K562 (cell line): ENCODE measurements around the gene ARHGEF17. TPM values are rescaled to one million over a fixed set of nuclear protein-coding genes. Genes with fewer than 3 reads are reported as not detected.

Experiments used
- ATAC-seq: fragments of 200-7000 bp; cut with Tn5 transposase; 3 replicates; pipeline ENCODE4 v1.9.1; 2020; ENCODE audit warnings: moderate library complexity
- BruUV-seq: library from RNA; stranded (reverse); fragments of 400-500 nt; replicated peaks from 2 replicates; lab custom pipeline; 2021; lab: Mats Ljungman, UMichigan
- CTCF ChIA-PET: fragments of 300-600 bp; formaldehyde crosslinking; extraction: SDS; loops from one replicate; lab custom pipeline; 2021; ENCODE audit warnings: low intra/inter-chr PET ratio; lab: Yijun Ruan, JAX
- POLR2A ChIA-PET: fragments of 300-600, 350-650 bp; sonication (Branson Sonifier 250); formaldehyde crosslinking; extraction: SDS; loops from one replicate; lab custom pipeline; 2021; ENCODE audit warnings: antibody characterized with exemption, inconsistent platforms; lab: Yijun Ruan, JAX
- DNase-seq, 4 experiments: peaks; one replicate each; pipeline versions ENCODE4 v3.0.0 to v3.0.0-alpha.2; 2011 to 2018; ENCODE audit warnings: low spot score in 3 of 4, mixed read lengths in 3 of 4; ENCODE audit errors: extremely low read depth in 1 of 4
- FAIRE-seq: peaks from 2 replicates; lab custom pipeline; 2011; peaks lifted over from hg19 to GRCh38; lab: Jason Lieb, UNC
- H2AFZ ChIP-seq: 2 replicates; pipeline ENCODE4 v1.6.0; 2011; ENCODE audit warnings: low read depth, low read length, control low read depth, inconsistent platforms
- H3K27ac ChIP-seq: fragments of 200-600 bp; 3 replicates; pipeline ENCODE4 v1.8.0; 2011; ENCODE audit warnings: low read depth, mild to moderate bottlenecking, control low read depth, inconsistent platforms, low read length, moderate library complexity, mixed read lengths; ENCODE audit errors: extremely low read depth
- H3K27me3 ChIP-seq, 2 experiments: fragments of 300-600 bp in 1 of 2; 2 replicates in 1 of 2; 3 replicates in 1 of 2; pipeline versions ENCODE4 v1.6.0 to v1.8.0; 2011; ENCODE audit warnings: inconsistent platforms in 2 of 2, low read length in 2 of 2, mild to moderate bottlenecking in 1 of 2, mixed read lengths in 1 of 2, moderate library complexity in 1 of 2; ENCODE audit not compliant: control insufficient read depth in 2 of 2, insufficient read depth in 2 of 2
- H3K36me3 ChIP-seq: fragments of 300-600 bp; 3 replicates; pipeline ENCODE4 v1.8.0; 2011; ENCODE audit warnings: mild to moderate bottlenecking, low read length, inconsistent platforms; ENCODE audit not compliant: control insufficient read depth, insufficient read depth
- H3K4me1 ChIP-seq, 2 experiments: fragments of 200-600 bp in 1 of 2; replicated peaks in 1 of 2; 2 replicates in 1 of 2; 3 replicates in 1 of 2; pipeline versions ENCODE4 v1.5.1 to v1.8.0; 2011; ENCODE audit warnings: inconsistent platforms in 2 of 2, low read length in 2 of 2, mild to moderate bottlenecking in 1 of 2, mixed read lengths in 1 of 2, moderate library complexity in 1 of 2; ENCODE audit not compliant: control insufficient read depth in 2 of 2, insufficient read depth in 2 of 2
- H3K4me2 ChIP-seq: 2 replicates; pipeline ENCODE4 v1.6.1; 2011; ENCODE audit warnings: low read length, control low read depth, inconsistent platforms, mixed read lengths; ENCODE audit not compliant: insufficient read depth
- H3K4me3 ChIP-seq: fragments of 200-600 bp; sonication (generic), shearing (Covaris generic); 2 replicates; pipeline ENCODE4 v1.5.1; 2016; ENCODE audit warnings: control low read depth, inconsistent platforms
- H3K79me2 ChIP-seq: fragments of 200-600 bp; 3 replicates; pipeline ENCODE4 v1.8.0; 2011; ENCODE audit warnings: low read length, inconsistent platforms; ENCODE audit not compliant: control insufficient read depth, insufficient read depth
- H3K9ac ChIP-seq, 2 experiments: 2 replicates each; pipeline versions ENCODE4 v1.6.0 to v1.6.1; 2011; ENCODE audit warnings: low read depth in 2 of 2, low read length in 2 of 2, control low read depth in 1 of 2, inconsistent platforms in 1 of 2, mild to moderate bottlenecking in 1 of 2, mixed read lengths in 1 of 2; ENCODE audit not compliant: insufficient read depth in 1 of 2
- H3K9me1 ChIP-seq: one replicate; pipeline ENCODE4 v1.6.0; 2011; ENCODE audit warnings: inconsistent platforms, mild to moderate bottlenecking, low read length, moderate library complexity; ENCODE audit not compliant: control insufficient read depth, insufficient read depth
- H3K9me3 ChIP-seq: replicated peaks from 2 replicates; pipeline ENCODE4 v1.5.1; 2011; ENCODE audit warnings: low read depth, low read length, inconsistent platforms; ENCODE audit not compliant: control insufficient read depth, insufficient read depth
- H4K20me1 ChIP-seq: replicated peaks from 2 replicates; pipeline ENCODE4 v1.6.1; 2011; ENCODE audit warnings: low read length, inconsistent platforms, mixed read lengths; ENCODE audit not compliant: control insufficient read depth, insufficient read depth
- CAMTA2 ChIP-seq: fragments of 250-450 bp; sonication (Bioruptor Pico); conservative IDR thresholded peaks from 2 replicates; pipeline ENCODE4 v1.5.1; 2022
- CTCFL ChIP-seq: IDR thresholded peaks from 2 replicates; pipeline ENCODE4 v1.6.1; 2011; ENCODE audit warnings: borderline replicate concordance, low read depth, mild to moderate bottlenecking, moderate library complexity, low read length; ENCODE audit not compliant: insufficient read depth, poor library complexity, severe bottlenecking
- DNMT1 ChIP-seq: fragments of 450-650 bp; IDR thresholded peaks from 2 replicates; pipeline ENCODE4 v1.6.1; 2016; ENCODE audit warnings: antibody characterized with exemption, mild to moderate bottlenecking
- EZH2 ChIP-seq: IDR thresholded peaks from 2 replicates; pipeline ENCODE4 v1.6.1; 2012; ENCODE audit warnings: low read depth, mild to moderate bottlenecking, inconsistent platforms, low read length, borderline replicate concordance
- FOS ChIP-seq: IDR thresholded peaks from 3 replicates; pipeline ENCODE4 v1.6.1; 2011; ENCODE audit not compliant: insufficient read length; ENCODE audit errors: extremely low read depth
- GTF2A2 ChIP-seq: IDR thresholded peaks from 2 replicates; pipeline ENCODE4 v1.6.1; 2016; ENCODE audit warnings: mild to moderate bottlenecking, missing genetic modification characterization, missing compliant biosample characterization
- GTF2B ChIP-seq: IDR thresholded peaks from 2 replicates; pipeline ENCODE4 v1.6.1; 2011; ENCODE audit not compliant: insufficient read length; ENCODE audit errors: extremely low read depth
- L3MBTL2 ChIP-seq: fragments of 450-650 bp; IDR thresholded peaks from 2 replicates; pipeline ENCODE4 v1.6.1; 2016; ENCODE audit warnings: mild to moderate bottlenecking, moderate library complexity
- SNRNP70 ChIP-seq: fragments of 200-400 bp; formaldehyde crosslinking; optimal IDR thresholded peaks from 2 replicates; pipeline ENCODE3; 2017; ENCODE audit warnings: low read depth, low read length
- UBTF ChIP-seq, 2 experiments: IDR thresholded peaks; 2 replicates each; pipeline ENCODE4 v1.6.1; 2012; ENCODE audit warnings: improper control_type of control experiment in 2 of 2, low read depth in 2 of 2, low read length in 2 of 2, borderline replicate concordance in 1 of 2
- ZMIZ1 ChIP-seq, 2 experiments: fragments of 150-350 bp in 1 of 2; IDR thresholded peaks; 2 replicates each; pipeline ENCODE4 v1.6.1; 2012 to 2016; ENCODE audit warnings: low read depth in 2 of 2, low read length in 2 of 2, mild to moderate bottlenecking in 1 of 2, moderate library complexity in 1 of 2
- ZNF143 ChIP-seq: sonication (generic); formaldehyde crosslinking; IDR thresholded peaks from 2 replicates; pipeline ENCODE4 v1.9.0; 2022; ENCODE audit warnings: mild to moderate bottlenecking, missing genetic modification reagents
- ZNF778 ChIP-seq: fragments of 450-650 bp; formaldehyde crosslinking; IDR thresholded peaks from 2 replicates; pipeline ENCODE4 v1.4.0; 2020; ENCODE audit warnings: mild to moderate bottlenecking, moderate library complexity
- WGBS: fragments of 100-300 bp; shearing (Covaris generic); methylation state at CpG from one replicate; pipeline ENCODE4 v1.1.6; 2016; ENCODE audit warnings: low coverage, mixed read lengths; ENCODE audit not compliant: insufficient coverage; ENCODE audit errors: missing lambda C conversion rate; 5-methylcytosine and 5-hydroxymethylcytosine counted together
- in situ Hi-C: fragments of 300-500 bp; cut with MboI; formaldehyde crosslinking; loops from 4 replicates; pipeline ENCODE4 v1.15.0; 2018; ENCODE audit warnings: inconsistent platforms, mixed read lengths
- intact Hi-C: fragments of 100-400 bp; cut with micrococcal nuclease; formaldehyde crosslinking; loops from 2 replicates; pipeline ENCODE4 v1.14.2; 2022
- polyA plus RNA-seq, 8 experiments: library from polyadenylated mRNA; depleted of rRNA in 4 of 8; stranded (reverse) in 5 of 8; unstranded in 3 of 8; fragments of >200 nt; fragmentation: Nextera tagmentation in 2 of 8; fragmentation: Illumina TruSeq in 1 of 8; extraction: Ambion mirVana in 2 of 8; extraction: Trizol in 1 of 8; gene quantifications; 2 replicates each; pipeline versions ENCODE4 v1.2.1 to v1.2.3, GENCODE V29; 2011 to 2014; ENCODE audit warnings: inconsistent platforms in 1 of 8, missing spikeins in 1 of 8
- total RNA-seq, 7 experiments: library from RNA; depleted of rRNA in 6 of 7; stranded (reverse); fragments of >200 nt in 6 of 7; fragmentation: Illumina TruSeq in 2 of 7; extraction: Trizol in 2 of 7; gene quantifications; 2 replicates each; pipeline versions ENCODE4 v1.2.1 to v1.2.3, GENCODE V29; 2011 to 2021; ENCODE audit warnings: low replicate concordance in 1 of 7

ARHGEF17 gene
- total and polyA plus RNA-seq, 9 of the 15 experiments (the other 6 are each of a cell fraction or from before 2014, with no cell fraction given): 0.04 to 0.68 (median 0.10) TPM; not detected in 2

- no peak overlapping the region for H3K4me2 ChIP-seq
- H3K9me3 ChIP-seq: no peaks in the 10 kb centered on the region
- no peak overlapping the region for H2AFZ ChIP-seq
- FAIRE-seq (no peak), DNase-seq (no peak), ATAC-seq (no peak)
- WGBS: 2% methylated on average over 10 of the region's 10 CpGs
- H3K9ac ChIP-seq: no peak overlapping the region
- H4K20me1 ChIP-seq: peaks cover 9% of the 10 kb centered on the region
- CTCF ChIA-PET: no interaction called here
- no peak overlapping the region for H3K27ac ChIP-seq
- H3K27me3 ChIP-seq: peaks cover 26 to 39% of the 10 kb centered on the region in 2 experiments
- H3K4me3 ChIP-seq: no peak overlapping the region
- peaks cover 0 to 10% of the 10 kb centered on the region in 2 experiments; a peak in 2 of 5 replicates for H3K4me1 ChIP-seq
- no peaks in the 10 kb centered on the region for H3K36me3 ChIP-seq
- in situ Hi-C loops (no loop called here), intact Hi-C loops (no loop called here)
- H3K79me2 ChIP-seq: no peaks in the 10 kb centered on the region
- BruUV-seq: no TSS peak
- POLR2A ChIA-PET: interaction anchor here (0.6 kb wide), 1 partner anchor 651 kb away, joined by 3 read pairs; no protein-coding TSS in a partner anchor
- H3K9me1 ChIP-seq: no peaks in the 10 kb centered on the region
- TF ChIP-seq CTCFL (no peak), DNMT1 (no peak), EZH2 (no peak), SNRNP70 (no peak), L3MBTL2 (no peak), ZNF143 (CRISPR knock-in tag) (no peak), GTF2B (no peak), CAMTA2 (CRISPR knock-in tag) (no peak), ZNF778 (CRISPR knock-in tag) (no peak), UBTF (IDR thresholded peaks at IDR 0.05; ENCODE audit: borderline replicate concordance in 1 of 2, low read depth in 2 of 2, low read length in 2 of 2) (no peak), GTF2A2 (tag) (no peak), FOS (no peak), ZMIZ1 (IDR thresholded peaks at IDR 0.05; ENCODE audit: low read depth in 2 of 2, low read length in 2 of 2) (no peak)
These were observed 8.3 kb upstream of the ARHGEF17 start for GRCh38 chr11:73299751-73300150.
